HepG2 (cell line): ENCODE data around the gene FKBP1B. TPM values are rescaled to one million over a fixed set of nuclear protein-coding genes. Genes with fewer than 3 reads are reported as not detected.

Source experiments
- ARID5B ChIP-seq: IDR thresholded peaks from 2 replicates; pipeline ENCODE4 v1.4.0; 2020; ENCODE audit warnings: mild to moderate bottlenecking, missing genetic modification reagents
- CCAR2 ChIP-seq: fragments of 200-400 bp; formaldehyde crosslinking; optimal IDR thresholded peaks from 2 replicates; pipeline ENCODE3; 2018; ENCODE audit warnings: low read depth, mild to moderate bottlenecking, low read length, moderate library complexity
- HMG20A ChIP-seq: IDR thresholded peaks from 2 replicates; pipeline ENCODE4 v1.6.1; 2016; ENCODE audit warnings: borderline replicate concordance
- NAIF1 ChIP-seq: sonication (generic); formaldehyde crosslinking; IDR thresholded peaks from 2 replicates; pipeline ENCODE4 v1.5.0; 2020; ENCODE audit warnings: mild to moderate bottlenecking, missing genetic modification reagents, borderline replicate concordance
- SNAI1 ChIP-seq: sonication (generic); formaldehyde crosslinking; IDR thresholded peaks from 2 replicates; pipeline ENCODE4 v1.5.0; 2020; ENCODE audit warnings: mild to moderate bottlenecking, missing genetic modification reagents, borderline replicate concordance
- SP4 ChIP-seq: sonication (generic); formaldehyde crosslinking; IDR thresholded peaks from 2 replicates; pipeline ENCODE4 v1.8.1; 2023; ENCODE audit warnings: mild to moderate bottlenecking, missing genetic modification reagents
- TBX2 ChIP-seq: sonication (generic); formaldehyde crosslinking; IDR thresholded peaks from 2 replicates; pipeline ENCODE4 v1.5.0; 2020; ENCODE audit warnings: missing genetic modification reagents, mild to moderate bottlenecking, borderline replicate concordance
- THAP11 ChIP-seq: IDR thresholded peaks from 2 replicates; pipeline ENCODE4 v1.6.1; 2016; ENCODE audit warnings: missing biosample characterization, missing genetic modification reagents
- ZFY ChIP-seq: sonication (generic); formaldehyde crosslinking; IDR thresholded peaks from 2 replicates; pipeline ENCODE4 v1.4.0; 2020; ENCODE audit warnings: missing genetic modification reagents
- ZNF12 ChIP-seq: sonication (generic); formaldehyde crosslinking; IDR thresholded peaks from 2 replicates; pipeline ENCODE4 v1.5.0; 2020; ENCODE audit warnings: missing genetic modification reagents
- ZNF124 ChIP-seq: sonication (generic); formaldehyde crosslinking; IDR thresholded peaks from 2 replicates; pipeline ENCODE4 v1.4.0; 2020; ENCODE audit warnings: missing genetic modification reagents
- ZNF251 ChIP-seq: sonication (generic); formaldehyde crosslinking; IDR thresholded peaks from 2 replicates; pipeline ENCODE4 v1.9.0; 2021; ENCODE audit warnings: mild to moderate bottlenecking, missing genetic modification reagents
- ZNF317 ChIP-seq: sonication (generic); formaldehyde crosslinking; IDR thresholded peaks from 2 replicates; pipeline ENCODE4 v1.5.0; 2020; ENCODE audit warnings: mild to moderate bottlenecking, missing genetic modification reagents
- ZNF331 ChIP-seq: sonication (generic); formaldehyde crosslinking; IDR thresholded peaks from 2 replicates; pipeline ENCODE4 v1.4.0; 2020; ENCODE audit warnings: missing genetic modification reagents
- ZNF343 ChIP-seq: sonication (generic); formaldehyde crosslinking; IDR thresholded peaks from 2 replicates; pipeline ENCODE4 v1.4.0; 2020; ENCODE audit warnings: mild to moderate bottlenecking, missing genetic modification reagents
- ZNF446 ChIP-seq: sonication (generic); formaldehyde crosslinking; IDR thresholded peaks from 2 replicates; pipeline ENCODE4 v1.5.0; 2020; ENCODE audit warnings: mild to moderate bottlenecking, missing genetic modification reagents
- ZNF501 ChIP-seq: sonication (generic); formaldehyde crosslinking; IDR thresholded peaks from 2 replicates; pipeline ENCODE4 v1.5.1; 2020; ENCODE audit warnings: mild to moderate bottlenecking, moderate library complexity, missing genetic modification reagents
- ZNF557 ChIP-seq: sonication (generic); formaldehyde crosslinking; IDR thresholded peaks from 2 replicates; pipeline ENCODE4 v1.4.0; 2020; ENCODE audit warnings: missing genetic modification reagents
- ZNF616 ChIP-seq: sonication (generic); formaldehyde crosslinking; IDR thresholded peaks from 2 replicates; pipeline ENCODE4 v1.5.0; 2020; ENCODE audit warnings: low read depth, mild to moderate bottlenecking, missing genetic modification reagents
- ZNF629 ChIP-seq: sonication (generic); formaldehyde crosslinking; conservative IDR thresholded peaks from 2 replicates; pipeline ENCODE4 v1.5.0; 2020; ENCODE audit warnings: missing genetic modification reagents
- ZNF75D ChIP-seq: sonication (generic); formaldehyde crosslinking; IDR thresholded peaks from 2 replicates; pipeline ENCODE4 v1.8.1; 2023; ENCODE audit warnings: missing genetic modification reagents, mild to moderate bottlenecking, borderline replicate concordance
- polyA plus RNA-seq, 8 experiments: library from polyadenylated mRNA; depleted of rRNA in 3 of 8; stranded (reverse) in 7 of 8; unstranded in 1 of 8; fragments of >200 nt; fragmentation: Illumina TruSeq in 4 of 8; extraction: Trizol in 4 of 8; gene quantifications; 2 replicates each; pipeline versions ENCODE4 v1.2.1 to v1.2.3, GENCODE V29; 2011 to 2016; ENCODE audit warnings: low read depth in 4 of 8, missing spikeins in 1 of 8, mixed read lengths in 1 of 8; ENCODE audit not compliant: insufficient read depth in 1 of 8
- total RNA-seq, 5 experiments: library from RNA; depleted of rRNA; stranded (reverse); fragments of >200 nt; fragmentation: Illumina TruSeq; extraction: Trizol; gene quantifications; 2 replicates each; pipeline ENCODE4 v1.2.3, GENCODE V29; 2016; ENCODE audit warnings: low read depth in 1 of 5
- TF ChIP-seq, protein P1 (sequence below): sonication (generic); formaldehyde crosslinking; IDR thresholded peaks from 2 replicates; pipeline ENCODE4; 2020; ENCODE audit warnings: missing genetic modification reagents, mild to moderate bottlenecking, borderline replicate concordance
- TF ChIP-seq, protein P2 (sequence below): IDR thresholded peaks from 2 replicates; pipeline ENCODE4 v1.6.1; 2016; ENCODE audit warnings: missing compliant biosample characterization, missing genetic modification reagents, borderline replicate concordance

The FKBP1B gene
- total and polyA plus RNA-seq, 2 of the 13 experiments (the other 11 are each of a cell fraction or from before 2014, with no cell fraction given): 35.2 to 96.3 TPM

GRCh38 chr2:24047703-24048033 lies 1.9 kb upstream of the FKBP1B start (continued):
- TF ChIP-seq, protein P1, sequence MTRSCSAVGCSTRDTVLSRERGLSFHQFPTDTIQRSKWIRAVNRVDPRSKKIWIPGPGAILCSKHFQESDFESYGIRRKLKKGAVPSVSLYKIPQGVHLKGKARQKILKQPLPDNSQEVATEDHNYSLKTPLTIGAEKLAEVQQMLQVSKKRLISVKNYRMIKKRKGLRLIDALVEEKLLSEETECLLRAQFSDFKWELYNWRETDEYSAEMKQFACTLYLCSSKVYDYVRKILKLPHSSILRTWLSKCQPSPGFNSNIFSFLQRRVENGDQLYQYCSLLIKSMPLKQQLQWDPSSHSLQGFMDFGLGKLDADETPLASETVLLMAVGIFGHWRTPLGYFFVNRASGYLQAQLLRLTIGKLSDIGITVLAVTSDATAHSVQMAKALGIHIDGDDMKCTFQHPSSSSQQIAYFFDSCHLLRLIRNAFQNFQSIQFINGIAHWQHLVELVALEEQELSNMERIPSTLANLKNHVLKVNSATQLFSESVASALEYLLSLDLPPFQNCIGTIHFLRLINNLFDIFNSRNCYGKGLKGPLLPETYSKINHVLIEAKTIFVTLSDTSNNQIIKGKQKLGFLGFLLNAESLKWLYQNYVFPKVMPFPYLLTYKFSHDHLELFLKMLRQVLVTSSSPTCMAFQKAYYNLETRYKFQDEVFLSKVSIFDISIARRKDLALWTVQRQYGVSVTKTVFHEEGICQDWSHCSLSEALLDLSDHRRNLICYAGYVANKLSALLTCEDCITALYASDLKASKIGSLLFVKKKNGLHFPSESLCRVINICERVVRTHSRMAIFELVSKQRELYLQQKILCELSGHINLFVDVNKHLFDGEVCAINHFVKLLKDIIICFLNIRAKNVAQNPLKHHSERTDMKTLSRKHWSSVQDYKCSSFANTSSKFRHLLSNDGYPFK: peak; percentile 22; the same call in 1 of the 2 replicates
- TF ChIP-seq ZNF75D (0 out of 2 replicates have a peak, but pooled peaks have one; percentile 5), HMG20A (CRISPR knock-in tag) (0 out of 2 replicates have a peak, but pooled peaks have one; percentile 2), ARID5B (0 out of 2 replicates have a peak, but pooled peaks have one; percentile 3), ZNF12 (CRISPR knock-in tag) (no peak), ZNF557 (CRISPR knock-in tag) (no peak), ZFY (CRISPR knock-in tag) (0 out of 2 replicates have a peak, but pooled peaks have one; percentile 50), NAIF1 (CRISPR knock-in tag) (0 out of 2 replicates have a peak, but pooled peaks have one; percentile 34), ZNF251 (no peak), SNAI1 (CRISPR knock-in tag) (0 out of 2 replicates have a peak, but pooled peaks have one; percentile 4), ZNF317 (CRISPR knock-in tag) (0 out of 2 replicates have a peak, but pooled peaks have one; percentile 3), CCAR2 (no peak), THAP11 (CRISPR knock-in tag) (peak; percentile 3; the same call in 1 of the 2 replicates), ZNF124 (peak; percentile 19; the same call in 1 of the 2 replicates), ZNF629 (CRISPR knock-in tag) (0 out of 2 replicates have a peak, but pooled peaks have one; percentile 6), ZNF501 (CRISPR knock-in tag) (peak; percentile 77), ZNF616 (CRISPR knock-in tag) (no peak), ZNF331 (peak; percentile 2; the same call in 1 of the 2 replicates), SP4 (CRISPR knock-in tag) (no peak), TBX2 (CRISPR knock-in tag) (no peak), ZNF446 (CRISPR knock-in tag) (0 out of 2 replicates have a peak, but pooled peaks have one; percentile 33), ZNF343 (CRISPR knock-in tag) (peak; percentile 49; the same call in 1 of the 2 replicates)
- TF ChIP-seq, protein P2, sequence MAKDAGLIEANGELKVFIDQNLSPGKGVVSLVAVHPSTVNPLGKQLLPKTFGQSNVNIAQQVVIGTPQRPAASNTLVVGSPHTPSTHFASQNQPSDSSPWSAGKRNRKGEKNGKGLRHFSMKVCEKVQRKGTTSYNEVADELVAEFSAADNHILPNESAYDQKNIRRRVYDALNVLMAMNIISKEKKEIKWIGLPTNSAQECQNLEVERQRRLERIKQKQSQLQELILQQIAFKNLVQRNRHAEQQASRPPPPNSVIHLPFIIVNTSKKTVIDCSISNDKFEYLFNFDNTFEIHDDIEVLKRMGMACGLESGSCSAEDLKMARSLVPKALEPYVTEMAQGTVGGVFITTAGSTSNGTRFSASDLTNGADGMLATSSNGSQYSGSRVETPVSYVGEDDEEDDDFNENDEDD (CRISPR knock-in tag): peak; percentile 14; the same call in 1 of the 2 replicates
